IMR-90 (cell line): ENCODE data around the gene CBLIF.

Experiments
- BHLHE40 ChIP-seq: fragments of 150-350 bp; IDR thresholded peaks from 2 replicates; pipeline ENCODE4 v1.6.1; 2016; ENCODE audit warnings: mild to moderate bottlenecking, low read depth, low read length
- FOS ChIP-seq: fragments of 150-350 bp; IDR thresholded peaks from 2 replicates; pipeline ENCODE4 v1.6.1; 2016; ENCODE audit warnings: low read depth, low read length
- MAZ ChIP-seq: IDR thresholded peaks from 2 replicates; pipeline ENCODE4 v1.6.1; 2012; ENCODE audit warnings: low read depth, mild to moderate bottlenecking, low read length, improper control_type of control experiment, moderate library complexity, borderline replicate concordance
- POLR2A ChIP-seq: IDR thresholded peaks from 2 replicates; pipeline ENCODE4 v1.6.1; 2012; ENCODE audit warnings: mild to moderate bottlenecking, low read depth, low read length
- RFX5 ChIP-seq: IDR thresholded peaks from 2 replicates; pipeline ENCODE4 v1.8.0; 2012; ENCODE audit warnings: low read depth, mild to moderate bottlenecking, low read length, moderate library complexity
- SMC3 ChIP-seq: fragments of 150-350 bp; IDR thresholded peaks from 2 replicates; pipeline ENCODE4 v1.6.1; 2016; ENCODE audit warnings: low read depth, mild to moderate bottlenecking, antibody characterized with exemption, low read length, moderate library complexity
- TF ChIP-seq, protein P1 (sequence below): conservative IDR thresholded peaks from 2 replicates; pipeline ENCODE4 v1.5.1; 2012; ENCODE audit warnings: mild to moderate bottlenecking, low read depth, low read length, improper control_type of control experiment

DNA sequence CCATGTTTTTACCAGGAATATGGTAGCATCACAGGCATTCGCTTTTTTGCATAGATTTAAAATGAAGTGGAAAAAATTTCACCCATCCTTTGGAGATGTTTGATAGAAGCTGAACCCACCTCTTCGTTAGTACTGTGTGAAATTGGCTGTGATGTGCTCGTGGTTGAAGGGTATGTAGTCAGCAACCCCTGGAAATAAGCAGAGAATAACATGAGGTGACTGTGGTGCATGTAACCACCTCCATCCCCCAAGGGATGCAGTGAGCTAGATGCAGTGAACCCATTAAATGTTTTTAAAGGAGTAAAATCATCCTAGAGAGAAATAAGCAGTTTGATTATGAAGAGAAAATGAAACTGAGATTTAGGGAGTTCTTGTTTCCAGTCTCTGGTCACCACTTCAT lies 15.9 kb downstream of the CBLIF start:
- TF ChIP-seq BHLHE40 = no peak
- TF ChIP-seq, protein P1, sequence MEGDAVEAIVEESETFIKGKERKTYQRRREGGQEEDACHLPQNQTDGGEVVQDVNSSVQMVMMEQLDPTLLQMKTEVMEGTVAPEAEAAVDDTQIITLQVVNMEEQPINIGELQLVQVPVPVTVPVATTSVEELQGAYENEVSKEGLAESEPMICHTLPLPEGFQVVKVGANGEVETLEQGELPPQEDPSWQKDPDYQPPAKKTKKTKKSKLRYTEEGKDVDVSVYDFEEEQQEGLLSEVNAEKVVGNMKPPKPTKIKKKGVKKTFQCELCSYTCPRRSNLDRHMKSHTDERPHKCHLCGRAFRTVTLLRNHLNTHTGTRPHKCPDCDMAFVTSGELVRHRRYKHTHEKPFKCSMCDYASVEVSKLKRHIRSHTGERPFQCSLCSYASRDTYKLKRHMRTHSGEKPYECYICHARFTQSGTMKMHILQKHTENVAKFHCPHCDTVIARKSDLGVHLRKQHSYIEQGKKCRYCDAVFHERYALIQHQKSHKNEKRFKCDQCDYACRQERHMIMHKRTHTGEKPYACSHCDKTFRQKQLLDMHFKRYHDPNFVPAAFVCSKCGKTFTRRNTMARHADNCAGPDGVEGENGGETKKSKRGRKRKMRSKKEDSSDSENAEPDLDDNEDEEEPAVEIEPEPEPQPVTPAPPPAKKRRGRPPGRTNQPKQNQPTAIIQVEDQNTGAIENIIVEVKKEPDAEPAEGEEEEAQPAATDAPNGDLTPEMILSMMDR = no peak
- no peak for TF ChIP-seq SMC3
- TF ChIP-seq FOS = no peak
- TF ChIP-seq POLR2A = no peak
- no peak for TF ChIP-seq RFX5
- TF ChIP-seq MAZ = no peak
